GM12873 (cell line): ENCODE results near the gene ACR.
A peak's percentile ranks its signal among the peaks of the same experiment; 100 is the strongest.

Experiments used
- TF ChIP-seq, protein P1 (sequence below): IDR thresholded peaks from 2 replicates; pipeline ENCODE4 v1.5.1; 2012; ENCODE audit warnings: low read depth, mild to moderate bottlenecking, moderate library complexity, low read length, control low read depth; ENCODE audit not compliant: insufficient read depth; ENCODE audit errors: missing control alignments

ACR gene

DNA sequence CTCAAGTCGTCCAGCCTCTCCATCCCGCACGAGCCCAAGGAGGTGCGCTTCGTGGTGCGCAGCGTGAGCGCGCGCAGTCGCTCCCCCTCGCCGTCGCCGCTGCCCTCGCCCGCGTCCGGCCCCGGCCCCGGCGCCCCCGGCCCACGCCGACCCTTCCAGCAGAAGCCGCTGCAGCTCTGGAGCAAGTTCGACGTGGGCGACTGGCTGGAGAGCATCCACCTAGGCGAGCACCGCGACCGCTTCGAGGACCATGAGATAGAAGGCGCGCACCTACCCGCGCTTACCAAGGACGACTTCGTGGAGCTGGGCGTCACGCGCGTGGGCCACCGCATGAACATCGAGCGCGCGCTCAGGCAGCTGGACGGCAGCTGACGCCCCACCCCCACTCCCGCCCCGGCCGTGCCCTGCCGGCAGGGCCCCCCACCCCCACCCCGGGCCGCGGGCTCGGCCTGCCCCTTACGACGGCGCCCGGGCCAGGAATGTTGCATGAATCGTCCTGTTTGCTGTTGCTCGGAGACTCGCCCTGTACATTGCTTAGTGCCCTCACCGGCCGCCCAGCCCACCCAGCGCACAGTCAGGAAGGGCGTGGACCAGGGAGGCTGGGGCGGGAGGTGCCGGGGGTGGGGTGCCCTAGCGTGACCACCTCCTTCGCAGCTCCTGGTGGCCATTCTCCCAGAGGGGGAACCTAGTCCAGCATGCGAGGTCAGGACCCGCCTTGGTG lies 6.9 kb upstream of the ACR start:
- TF ChIP-seq, protein P1, sequence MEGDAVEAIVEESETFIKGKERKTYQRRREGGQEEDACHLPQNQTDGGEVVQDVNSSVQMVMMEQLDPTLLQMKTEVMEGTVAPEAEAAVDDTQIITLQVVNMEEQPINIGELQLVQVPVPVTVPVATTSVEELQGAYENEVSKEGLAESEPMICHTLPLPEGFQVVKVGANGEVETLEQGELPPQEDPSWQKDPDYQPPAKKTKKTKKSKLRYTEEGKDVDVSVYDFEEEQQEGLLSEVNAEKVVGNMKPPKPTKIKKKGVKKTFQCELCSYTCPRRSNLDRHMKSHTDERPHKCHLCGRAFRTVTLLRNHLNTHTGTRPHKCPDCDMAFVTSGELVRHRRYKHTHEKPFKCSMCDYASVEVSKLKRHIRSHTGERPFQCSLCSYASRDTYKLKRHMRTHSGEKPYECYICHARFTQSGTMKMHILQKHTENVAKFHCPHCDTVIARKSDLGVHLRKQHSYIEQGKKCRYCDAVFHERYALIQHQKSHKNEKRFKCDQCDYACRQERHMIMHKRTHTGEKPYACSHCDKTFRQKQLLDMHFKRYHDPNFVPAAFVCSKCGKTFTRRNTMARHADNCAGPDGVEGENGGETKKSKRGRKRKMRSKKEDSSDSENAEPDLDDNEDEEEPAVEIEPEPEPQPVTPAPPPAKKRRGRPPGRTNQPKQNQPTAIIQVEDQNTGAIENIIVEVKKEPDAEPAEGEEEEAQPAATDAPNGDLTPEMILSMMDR = no peak

DNA sequence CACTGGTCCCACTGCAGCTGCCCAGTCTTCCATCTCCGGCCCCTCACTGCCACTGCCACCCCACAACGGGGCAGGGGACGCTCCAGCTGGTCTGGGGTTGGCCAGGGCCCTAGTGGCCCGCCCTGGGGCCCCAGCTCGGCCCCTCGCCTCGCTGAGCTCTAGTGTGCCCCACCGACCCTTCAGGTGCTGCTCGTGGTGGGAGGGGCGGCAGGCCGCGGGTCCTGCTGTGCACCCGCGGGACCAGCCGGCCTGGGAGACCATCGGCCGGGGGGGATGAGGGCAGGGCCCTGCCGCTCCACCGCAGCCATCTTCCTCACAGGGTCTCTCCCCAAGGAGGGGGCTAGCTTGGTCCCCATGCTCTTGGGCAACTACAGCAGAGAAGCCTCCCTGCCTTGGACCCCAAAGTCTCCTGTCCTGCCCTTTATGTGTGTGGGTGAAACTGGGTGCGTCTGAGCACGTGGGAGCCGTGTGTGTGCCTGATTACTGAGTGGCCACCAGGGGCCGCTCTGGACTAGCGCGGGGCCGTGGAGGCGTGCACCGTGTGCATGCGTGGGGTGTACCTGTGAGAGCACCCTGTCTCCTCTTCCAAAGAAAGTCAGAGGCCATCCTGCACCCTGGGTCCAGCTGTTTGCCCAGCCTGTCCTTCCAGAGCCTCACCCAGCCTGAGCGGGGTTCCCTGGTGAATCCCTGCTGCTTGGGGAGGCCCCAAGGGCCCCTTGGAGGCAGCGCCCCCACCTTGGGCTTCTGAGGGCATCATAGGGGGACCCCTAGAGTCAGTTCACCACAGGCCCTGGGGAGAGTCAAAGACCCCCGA lies 6.0 kb upstream of the ACR start:
- TF ChIP-seq, protein P1 = peak; percentile 92

DNA sequence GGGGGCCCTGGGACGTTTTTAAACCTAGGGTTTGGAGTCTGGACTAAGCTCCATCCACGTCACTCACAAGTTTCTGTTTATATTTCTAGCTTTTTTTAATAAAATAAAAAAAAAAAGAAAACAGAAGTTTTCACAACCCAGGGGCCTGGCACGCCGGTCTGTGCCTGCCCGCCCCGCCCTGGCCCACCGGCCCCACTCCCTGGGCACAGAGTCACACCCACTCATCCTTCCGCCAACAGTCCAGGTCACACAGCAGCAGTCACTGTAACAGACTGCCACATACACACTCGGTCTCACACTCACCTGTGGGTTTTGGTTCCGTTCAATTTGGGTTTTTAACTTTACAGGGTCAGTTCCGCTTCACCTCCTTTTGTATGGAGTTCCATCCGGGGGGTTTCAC lies 5.3 kb upstream of the ACR start:
- TF ChIP-seq, protein P1 = no peak

GRCh38 chr22:50733521-50734342 lies 4.3 kb upstream of the ACR start:
- TF ChIP-seq, protein P1 = no peak

DNA sequence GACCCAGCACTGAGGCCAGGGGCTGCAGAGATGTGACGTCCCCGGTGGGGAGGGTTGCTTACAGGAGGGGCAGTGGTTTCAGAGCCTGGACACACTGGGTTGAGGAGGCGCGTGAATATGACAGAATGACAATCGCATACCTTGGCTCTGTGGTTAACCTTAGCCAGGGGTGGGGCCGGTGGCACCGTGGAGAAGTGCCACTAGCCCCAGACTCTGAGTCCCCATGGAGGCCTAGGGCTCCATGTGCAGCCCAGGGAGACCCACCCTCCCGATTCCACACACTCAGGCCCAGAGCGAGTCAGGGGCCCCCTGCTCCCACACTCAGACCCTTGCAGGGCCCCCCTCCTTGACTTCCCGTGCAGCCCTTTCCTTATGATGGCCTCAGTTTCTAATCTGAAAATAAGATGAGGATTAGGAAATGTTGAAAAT lies 3.6 kb upstream of the ACR start:
- TF ChIP-seq, protein P1 = no peak

DNA sequence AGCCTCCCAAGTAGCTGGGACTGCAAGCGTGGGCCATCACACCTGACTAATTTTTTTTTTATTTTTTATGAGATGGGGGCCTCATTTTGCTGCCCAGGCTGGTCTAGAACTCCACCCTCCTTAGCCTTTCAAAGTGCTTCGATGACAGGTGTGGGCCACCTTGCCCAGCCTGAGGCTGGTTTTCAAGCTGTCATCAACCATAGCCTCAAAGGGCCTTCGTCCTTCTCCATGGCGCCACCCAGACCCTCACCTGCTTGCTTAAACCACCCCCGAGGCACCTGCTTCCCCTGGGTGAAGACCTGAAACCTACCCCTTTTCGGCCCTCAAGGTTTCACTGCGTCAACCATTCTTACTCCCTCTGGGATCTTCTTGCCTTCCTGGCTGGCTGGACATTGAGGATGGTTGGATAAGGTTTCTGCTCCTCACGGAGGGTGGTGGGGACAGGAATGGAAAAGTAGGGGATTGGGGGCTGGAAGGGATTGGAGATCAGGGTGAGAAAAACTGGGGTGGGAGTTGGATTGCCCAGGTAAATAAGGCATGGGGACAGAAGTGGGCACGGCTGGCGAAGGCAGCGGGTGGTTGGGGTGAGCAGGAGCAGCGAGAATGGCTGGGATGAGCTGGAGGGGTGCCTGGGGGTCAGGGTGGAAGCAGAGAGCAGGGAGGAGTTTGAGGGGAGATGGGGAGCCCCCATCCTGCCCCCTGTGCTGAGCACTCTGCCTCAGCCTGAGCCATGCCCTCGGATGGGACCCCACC lies 2.8 kb upstream of the ACR start:
- TF ChIP-seq, protein P1 = no peak
